Measurements from ENCODE around the gene HADHA.
"Not testable (repeated sequence)": the region's sequence is repeated elsewhere in the genome, so short reads cannot be mapped to it uniquely, and the experiment has no call there.

HADHA gene

DNA sequence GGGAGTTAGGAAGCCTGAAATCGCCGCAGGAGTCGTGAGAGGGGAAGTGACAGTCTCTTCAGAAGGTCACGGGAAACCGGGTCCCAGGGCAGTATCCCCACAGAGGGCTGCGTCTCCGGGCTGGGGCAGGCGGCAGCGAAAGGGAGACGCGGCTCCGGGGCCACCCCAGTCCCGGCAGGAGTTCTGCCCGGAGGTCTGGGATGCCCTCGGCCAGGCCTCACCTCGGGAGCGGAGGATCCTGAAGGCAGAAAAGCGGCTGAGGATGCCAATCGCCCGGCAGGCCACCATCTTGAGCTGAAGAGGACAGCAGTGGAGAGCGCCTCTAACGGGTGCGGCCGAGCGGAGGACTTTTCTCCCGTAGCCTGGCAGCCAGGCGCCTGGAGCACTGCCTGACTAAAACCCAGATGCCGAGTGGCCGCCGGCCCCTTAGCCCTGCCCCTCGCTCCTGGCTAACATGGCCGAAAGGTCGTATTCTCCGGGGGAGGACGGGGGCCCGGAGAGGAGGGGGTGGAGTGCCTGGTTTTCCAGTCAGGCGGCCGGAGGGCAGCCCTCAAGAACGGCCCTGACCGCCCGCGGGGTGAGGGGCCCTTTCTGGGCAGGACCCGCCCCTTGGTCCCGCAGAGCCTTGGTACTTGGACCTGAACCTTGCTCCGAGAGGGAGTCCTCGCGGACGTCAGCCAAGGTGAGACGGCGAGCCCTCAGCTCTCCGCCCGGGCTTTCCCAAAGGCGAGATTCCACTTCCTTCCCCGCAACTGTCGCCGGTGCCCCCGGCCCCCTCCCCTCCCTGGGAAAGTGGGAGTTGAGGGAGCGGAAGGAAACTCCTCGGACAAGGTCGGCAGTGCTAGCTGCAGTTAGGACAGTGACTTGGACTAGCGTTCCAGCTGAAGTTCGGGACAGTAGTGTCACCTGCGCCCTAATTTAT is at the start of gene HADHA, which contains the start of gene HADHB:
Gene HADHA (minus strand): TSS at position 324 of the 922 bp plus-strand sequence. CDS start 36 bp downstream, at position 288.
Gene HADHB (plus strand): TSS at position 631 of the 922 bp plus-strand sequence. CDS start 9,316 bp downstream, outside the sequence.
- DNase-seq = peak; percentile 83

DNA sequence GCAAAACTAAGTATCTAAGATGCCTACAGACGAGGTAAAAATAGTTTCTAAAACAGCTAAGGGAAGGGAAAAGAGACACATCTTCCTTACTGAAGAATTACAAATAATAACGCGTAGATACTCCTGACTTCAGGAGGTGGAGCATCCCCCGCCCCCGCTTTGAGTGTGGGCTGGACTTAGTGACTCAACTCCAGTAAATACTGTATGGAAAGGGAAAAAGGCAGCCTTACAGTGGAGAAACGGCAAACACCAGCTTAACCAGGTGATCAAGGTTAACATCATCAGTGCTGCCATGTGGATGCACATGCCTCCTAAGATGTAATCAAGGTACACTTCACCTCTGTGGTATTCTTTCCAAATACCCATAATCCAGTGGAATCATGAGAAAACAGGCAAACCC is 48.2 kb upstream of the HADHA start:
- no peak for DNase-seq

- DNase-seq = no peak
Observed at GRCh38 chr2:26290001-26290400, 45.6 kb upstream of the HADHA start.

- no peak for DNase-seq
Observed at GRCh38 chr2:26285931-26286330, 41.5 kb upstream of the HADHA start.

DNA sequence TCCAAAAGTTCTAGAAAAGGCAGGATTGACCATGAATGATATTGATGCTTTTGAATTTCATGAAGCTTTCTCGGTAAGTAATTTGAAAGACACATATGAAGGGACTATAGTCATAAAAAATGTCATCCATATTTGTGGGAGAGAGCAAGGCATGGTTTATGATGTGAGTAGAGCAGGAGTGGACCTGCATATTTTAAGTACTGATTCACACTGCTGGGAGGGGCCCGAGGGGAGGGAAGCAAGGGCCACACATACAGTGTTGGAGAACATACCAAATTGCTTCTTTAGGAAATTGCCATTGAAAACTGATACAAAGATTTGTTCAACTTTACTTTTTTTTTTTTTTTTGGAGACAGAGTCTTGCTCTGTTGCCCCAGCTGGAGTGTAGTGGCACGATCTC is 39.7 kb upstream of the HADHA start:
- no peak for DNase-seq

DNA sequence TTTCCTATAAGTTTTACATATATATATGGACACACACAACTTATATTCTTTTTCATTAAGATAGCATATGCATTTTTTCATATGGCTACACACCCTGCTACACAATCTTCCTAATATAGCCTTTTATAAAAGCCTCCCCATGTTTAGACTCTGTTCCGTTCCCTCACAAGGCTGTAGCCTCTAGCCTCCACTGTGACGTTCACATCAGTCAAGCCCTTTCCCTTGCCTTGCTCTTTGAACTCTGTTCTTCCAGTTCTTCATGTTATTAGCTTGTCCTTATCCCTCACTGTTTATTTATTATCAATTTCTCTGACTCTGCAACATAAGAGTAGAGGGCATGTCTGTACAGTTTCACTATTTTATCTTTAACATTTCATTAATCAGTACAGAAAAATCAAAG is 39.2 kb upstream of the HADHA start:
- DNase-seq = no peak

- peak; percentile 30 for DNase-seq
Observed at GRCh38 chr2:26281226-26281625, 36.8 kb upstream of the HADHA start.

- no peak for DNase-seq
Observed at GRCh38 chr2:26279886-26280285, 35.5 kb upstream of the HADHA start.

DNA sequence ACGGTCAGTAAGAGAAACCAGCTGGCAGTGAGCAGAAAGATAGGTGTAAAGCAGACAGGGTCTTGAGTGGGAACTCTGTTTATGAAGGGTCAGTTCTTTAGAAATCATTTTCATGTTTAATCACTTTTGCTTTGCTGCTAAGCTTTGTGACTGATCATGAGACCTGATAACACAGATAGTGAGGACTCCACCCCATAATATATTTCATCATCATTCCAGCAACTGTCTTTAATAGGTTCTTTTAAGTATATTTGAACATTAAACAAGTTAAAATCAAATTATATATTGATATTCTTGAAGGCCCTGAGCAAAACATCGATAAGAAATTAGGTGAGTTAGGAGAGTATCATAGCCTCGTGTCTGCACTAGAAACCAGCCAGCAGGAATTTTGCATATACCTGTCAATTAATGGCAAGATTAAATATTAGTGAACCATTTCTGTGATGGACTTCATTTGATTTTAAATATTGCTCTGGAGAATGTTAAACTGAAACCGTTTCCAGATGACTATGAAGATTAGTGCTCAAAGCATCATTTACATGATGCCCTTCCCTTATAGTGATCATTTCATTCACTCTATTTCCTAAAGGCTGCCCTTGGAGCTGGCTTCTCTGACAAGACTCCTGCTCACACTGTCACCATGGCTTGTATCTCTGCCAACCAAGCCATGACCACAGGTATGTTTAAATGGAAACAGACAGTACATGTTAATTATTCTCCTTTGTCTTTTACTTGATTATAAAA is 32.2 kb upstream of the HADHA start:
- no peak for DNase-seq

- DNase-seq = peak; percentile 65
Observed at GRCh38 chr2:26274058-26274613, 29.7 kb upstream of the HADHA start.

- no peak for DNase-seq
Observed at GRCh38 chr2:26273501-26273900, 29.1 kb upstream of the HADHA start.

DNA sequence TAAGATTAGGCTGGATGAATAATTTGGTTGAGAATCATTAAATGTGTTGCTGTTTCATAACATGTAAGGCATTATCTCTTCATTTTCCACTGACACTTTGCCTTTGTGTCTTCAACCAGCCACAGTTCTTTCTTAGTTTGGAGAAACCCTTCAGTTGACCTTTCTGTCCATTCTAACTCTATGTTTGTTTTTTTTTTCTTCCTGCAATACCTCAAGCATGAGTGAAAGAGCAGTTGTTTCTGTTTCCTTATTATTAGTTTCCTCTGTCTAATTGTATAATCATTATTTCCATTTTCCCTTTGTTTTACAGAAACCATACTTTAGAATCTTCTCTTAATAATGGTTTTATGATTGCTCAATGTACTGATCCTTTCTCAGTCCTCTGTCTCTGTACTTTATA is 25.9 kb upstream of the HADHA start:
- DNase-seq = no peak

GRCh38 chr2:26269571-26270158 is 25.2 kb upstream of the HADHA start:
- no peak for DNase-seq

DNA sequence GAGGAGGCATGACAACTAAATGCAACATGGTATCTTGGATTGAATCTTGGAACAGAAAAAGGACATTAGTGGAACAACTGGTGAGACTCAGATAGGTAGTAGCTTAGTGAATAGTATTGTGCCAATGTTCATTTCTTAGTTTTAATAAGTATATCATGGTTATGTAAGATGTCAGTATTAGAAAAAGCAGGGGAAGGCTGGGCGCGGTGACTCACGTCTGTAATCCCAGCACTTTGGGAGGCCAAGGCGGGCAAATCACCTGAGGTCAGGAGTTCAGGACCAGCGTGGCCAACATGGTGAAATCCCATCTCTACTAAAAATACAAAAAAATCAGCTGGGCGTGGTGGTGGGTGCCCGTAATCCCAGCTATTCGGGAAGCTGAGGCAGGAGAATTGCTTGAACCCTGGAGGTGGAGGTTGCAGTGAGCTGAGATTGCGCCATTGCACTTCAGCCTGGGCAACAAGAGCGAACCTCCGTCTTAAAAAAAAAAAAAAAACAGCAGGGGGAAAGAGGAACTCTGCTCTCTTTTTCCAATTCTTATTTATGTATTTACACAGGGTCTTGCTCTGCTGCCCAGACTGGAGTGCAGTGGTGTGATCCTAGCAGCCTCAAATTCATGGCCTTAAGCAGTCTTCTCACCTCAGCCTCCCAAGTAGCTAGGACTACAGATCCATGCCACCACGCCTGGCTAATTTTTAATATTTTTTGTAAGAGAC is 24.4 kb upstream of the HADHA start:
- DNase-seq = not testable (repeated sequence)

- DNase-seq = no peak
Observed at GRCh38 chr2:26268213-26268612, 23.8 kb upstream of the HADHA start.

DNA sequence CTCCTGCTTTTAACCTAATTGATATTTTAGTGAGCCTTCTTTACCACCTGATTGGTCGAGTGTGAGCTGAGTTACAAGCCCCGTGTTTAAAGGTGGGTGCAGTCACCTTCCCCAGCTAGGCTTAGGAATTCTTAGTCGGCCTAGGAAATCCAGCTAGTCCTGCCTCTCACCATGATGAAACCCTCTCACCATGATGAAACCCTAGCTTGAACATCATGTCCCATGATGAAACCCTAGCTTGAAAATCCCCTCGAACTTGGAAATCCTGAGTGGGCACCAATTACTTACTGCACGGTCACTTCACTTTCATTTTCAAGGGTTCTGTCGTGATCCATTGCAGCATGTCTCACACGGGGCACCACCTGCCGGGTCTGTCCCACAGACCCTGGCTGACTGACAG is 14.4 kb upstream of the HADHA start:
- DNase-seq = not testable (repeated sequence)

GRCh38 chr2:26255759-26256384 is 11.4 kb upstream of the HADHA start:
- no peak for DNase-seq

DNA sequence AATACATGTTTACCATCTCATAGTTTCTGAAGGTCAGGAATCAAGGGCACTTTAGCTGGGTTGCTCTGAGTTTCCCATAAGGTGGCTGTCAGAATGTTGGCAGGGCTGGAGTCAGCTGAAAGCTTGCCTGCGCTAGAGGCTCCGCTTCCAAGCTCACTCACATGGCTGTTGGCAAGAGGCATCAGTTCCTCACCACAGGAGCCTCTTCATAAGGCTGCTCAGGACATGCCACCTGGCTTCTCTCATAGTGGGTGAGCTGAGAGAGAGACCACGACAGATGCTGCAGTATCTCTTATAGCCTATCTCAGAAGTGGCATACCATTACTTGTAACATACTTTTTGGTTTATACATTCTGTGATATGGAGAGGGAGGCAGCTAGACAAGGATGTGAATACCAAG is 7.5 kb upstream of the HADHA start:
- peak; percentile 81 for DNase-seq

- no peak for DNase-seq
Observed at GRCh38 chr2:26249625-26250024, 5.2 kb upstream of the HADHA start.

DNA sequence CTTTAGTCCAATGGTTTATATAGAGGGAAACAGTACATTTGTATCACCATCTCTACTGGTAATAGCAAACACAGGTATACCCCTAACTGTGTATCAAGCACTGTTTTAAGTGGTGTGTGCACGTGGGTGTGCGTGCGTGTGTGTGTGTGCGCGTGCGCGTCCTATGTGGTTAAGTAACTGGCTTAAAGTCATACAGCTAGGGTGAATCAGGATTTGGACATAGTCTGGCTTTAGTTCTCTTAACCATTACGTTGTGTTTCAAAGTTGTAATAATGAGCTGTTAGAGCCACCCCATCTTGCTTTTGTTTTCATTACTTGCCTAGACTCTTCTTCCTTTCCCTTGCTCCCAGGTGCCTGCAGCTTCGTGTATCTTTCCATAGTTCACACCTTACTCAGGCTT is 2.4 kb upstream of the HADHA start:
- no peak for DNase-seq

DNA sequence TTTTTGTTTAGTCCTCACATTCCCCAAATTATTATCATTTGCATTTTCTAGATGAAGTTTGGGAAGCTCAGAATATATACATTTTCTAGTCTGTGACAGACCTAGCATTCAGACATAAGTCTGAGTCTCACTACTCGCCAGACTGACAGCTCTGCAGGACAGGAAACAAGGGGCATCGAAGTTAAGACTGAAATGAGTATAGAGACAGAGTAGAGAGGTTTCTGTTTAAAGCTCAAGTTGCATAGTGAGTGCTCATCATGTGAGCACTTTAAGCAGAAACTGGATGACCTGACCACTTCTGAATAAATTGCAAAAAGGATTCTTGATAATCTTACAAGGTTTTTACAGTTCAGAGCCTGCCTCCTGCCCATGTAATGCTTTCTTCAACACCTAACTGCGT is 1.4 kb upstream of the HADHA start:
- DNase-seq = no peak

DNA sequence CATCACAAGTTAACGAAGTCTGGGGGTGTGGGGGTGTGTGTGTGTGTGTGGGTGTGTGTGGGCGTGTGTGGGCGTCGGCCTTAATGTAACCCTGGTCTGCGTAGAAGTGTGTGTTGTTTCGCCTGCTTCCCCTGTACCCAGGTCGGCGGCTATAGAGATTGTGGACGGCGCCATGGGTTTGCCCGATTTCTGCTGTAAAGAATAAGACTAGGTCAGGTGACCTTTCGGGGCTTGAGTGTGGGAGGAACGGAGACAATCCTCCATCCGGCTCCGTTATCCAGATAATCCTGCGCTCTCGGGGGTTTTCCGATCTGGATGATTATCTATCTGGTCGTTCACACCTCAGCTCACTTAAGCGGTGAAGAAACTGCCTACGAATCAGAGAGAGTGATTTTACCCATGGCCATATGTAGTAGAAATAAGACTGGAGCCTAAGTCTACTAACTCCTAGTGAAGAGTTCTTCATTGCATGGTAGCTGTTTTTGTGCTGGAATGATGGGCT is 850 bp upstream of the HADHA start:
- DNase-seq = peak; percentile 6

Measured in DMS 273 treated with DMSO at 0.1 percent for 48 hours (cell line).